ENCODE measurements around the gene NRIP3. TPM values are rescaled to one million over a fixed set of nuclear protein-coding genes. Genes with fewer than 3 reads are reported as not detected.

NRIP3 gene
- total RNA-seq, 2 experiments from 2014 or later = not detected

DNA sequence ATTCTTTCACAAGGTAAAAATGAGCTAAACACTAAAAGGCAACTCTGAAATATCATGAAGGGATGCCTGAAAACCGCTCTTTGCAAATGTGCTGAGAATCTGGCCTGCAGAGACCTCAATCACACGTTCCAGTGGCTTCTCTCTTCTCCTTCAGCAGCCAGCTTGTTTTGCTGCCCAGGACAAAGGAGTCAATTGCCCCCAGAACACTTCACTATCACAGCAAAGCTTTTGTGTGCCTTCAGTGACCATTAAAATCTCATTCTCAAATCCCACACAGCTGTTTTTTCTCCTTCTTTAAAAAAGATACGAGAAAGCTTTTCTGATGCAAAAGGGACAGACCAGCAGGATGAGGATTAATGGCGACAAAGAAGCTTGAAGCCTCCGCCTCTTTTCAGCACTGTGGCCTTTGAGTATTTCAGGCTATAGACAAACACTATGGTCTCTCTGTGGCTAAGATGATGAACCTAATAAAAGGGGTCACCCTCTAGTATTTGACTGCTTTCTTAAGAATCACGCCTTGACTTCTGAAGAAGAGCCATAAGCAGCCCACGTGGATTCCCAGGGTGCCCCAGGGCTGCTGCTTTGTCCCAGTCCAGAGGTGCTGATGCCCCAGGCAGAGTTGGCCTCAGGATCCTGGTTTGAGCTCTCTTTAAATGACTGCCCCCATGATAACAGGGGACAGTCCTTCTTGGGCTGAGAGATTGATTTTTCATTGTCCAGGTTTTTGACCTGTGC is 33.4 kb upstream of the NRIP3 start:
- Histone ChIP-seq H3K4me3 (ENCODE audit: low read depth, low read length, poor library complexity, severe bottlenecking) (no peak overlapping the region), H3K9me2 (ENCODE audit: insufficient read depth, low read length) (no peaks in the 10 kb centered on the region), H3K4me1 (ENCODE audit: insufficient read depth, low read length, poor library complexity, severe bottlenecking) (no peaks in the 10 kb centered on the region), H3K36me3 (ENCODE audit: insufficient read depth, low read length) (no peaks in the 10 kb centered on the region), H3K9me3 (ENCODE audit: low read length) (no peaks in the 10 kb centered on the region), H3K4me2 (ENCODE audit: low read length) (no peak overlapping the region), H4K20me1 (ENCODE audit: insufficient read depth, low read length) (no peaks in the 10 kb centered on the region), H3K27ac (ENCODE audit: low read depth, low read length, poor library complexity, severe bottlenecking) (no peak overlapping the region), H2AFZ (ENCODE audit: low read length) (no peak overlapping the region), H3K79me2 (ENCODE audit: insufficient read depth, low read depth, low read length) (no peaks in the 10 kb centered on the region)
- POLR2A ChIA-PET = interaction anchor here (0.6 to 2.0 kb wide), 2 partner anchors 8 to 872 kb away, joined by 7 to 8 read pairs; no protein-coding TSS in a partner anchor
- intact Hi-C loops (cut with micrococcal nuclease; ENCODE audit: unreplicated experiment) = no loop called here
- TF ChIP-seq EZH2phosphoT487 (IDR thresholded peaks at IDR 0.05; ENCODE audit: borderline replicate concordance, low read depth, low read length) (no peak), CTCF (conservative IDR thresholded peaks at IDR 0.05; ENCODE audit: low read length) (no peak)
- CTCF ChIA-PET (ENCODE audit: unreplicated experiment) = no interaction called here
- no peak for DNase-seq (ENCODE audit: low spot score)
- no TSS peak for BruUV-seq (replicated peaks)

- no peak for TF ChIP-seq EZH2phosphoT487 (IDR thresholded peaks at IDR 0.05; ENCODE audit: borderline replicate concordance, low read depth, low read length)
- no peak for TF ChIP-seq CTCF (conservative IDR thresholded peaks at IDR 0.05; ENCODE audit: low read length)
- no peaks in the 10 kb centered on the region for H3K79me2 ChIP-seq (ENCODE audit: insufficient read depth, low read depth, low read length)
- H4K20me1 ChIP-seq (ENCODE audit: insufficient read depth, low read length) = no peaks in the 10 kb centered on the region
- ChIA-PET POLR2A (interaction anchor here (0.5 kb wide), 2 partner anchors 80 to 778 kb away, joined by 3 to 6 read pairs; no protein-coding TSS in a partner anchor), CTCF (ENCODE audit: unreplicated experiment) (no interaction called here)
- no peak overlapping the region for H2AFZ ChIP-seq (ENCODE audit: low read length)
- intact Hi-C loops (cut with micrococcal nuclease; ENCODE audit: unreplicated experiment) = no loop called here
- H3K4me3 ChIP-seq (ENCODE audit: low read depth, low read length, poor library complexity, severe bottlenecking) = no peak overlapping the region
- no peaks in the 10 kb centered on the region for H3K36me3 ChIP-seq (ENCODE audit: insufficient read depth, low read length)
- H3K9me2 ChIP-seq (ENCODE audit: insufficient read depth, low read length) = no peaks in the 10 kb centered on the region
- H3K4me2 ChIP-seq (ENCODE audit: low read length) = no peak overlapping the region
- no peak overlapping the region for H3K27ac ChIP-seq (ENCODE audit: low read depth, low read length, poor library complexity, severe bottlenecking)
- DNase-seq (ENCODE audit: low spot score) = no peak
- BruUV-seq (replicated peaks) = no TSS peak
- no peaks in the 10 kb centered on the region for H3K9me3 ChIP-seq (ENCODE audit: low read length)
- H3K4me1 ChIP-seq (ENCODE audit: insufficient read depth, low read length, poor library complexity, severe bottlenecking) = no peaks in the 10 kb centered on the region
These were observed 26.8 kb upstream of the NRIP3 start for GRCh38 chr11:9030601-9031000.

DNA sequence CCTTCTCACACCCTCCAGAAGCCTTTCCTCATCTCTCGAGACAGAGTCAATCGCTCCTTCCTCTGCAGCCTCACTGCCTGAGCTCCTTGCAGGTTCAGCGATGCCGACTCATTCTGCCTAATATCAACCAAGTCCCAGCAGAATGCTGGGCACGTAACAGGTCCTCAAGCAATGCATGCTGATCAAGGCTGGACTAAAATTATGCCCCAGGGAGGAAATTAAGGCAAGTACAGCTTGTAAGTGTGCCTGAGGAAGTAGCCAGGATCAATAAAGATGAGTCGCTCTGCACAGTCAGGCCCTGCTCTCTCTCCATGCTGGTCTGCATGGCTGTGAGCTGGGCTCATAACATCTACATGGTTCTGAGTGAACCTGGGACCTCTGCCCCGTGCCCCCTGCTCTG is 25.6 kb upstream of the NRIP3 start:
- no peaks in the 10 kb centered on the region for H4K20me1 ChIP-seq (ENCODE audit: insufficient read depth, low read length)
- ChIA-PET CTCF (ENCODE audit: unreplicated experiment) (no interaction called here), POLR2A (interaction anchor here (0.6 kb wide), 1 partner anchor 326 kb away, joined by 5 read pairs; no protein-coding TSS in a partner anchor)

More for the DNA sequence above, 25.6 kb upstream of the NRIP3 start:
- no peaks in the 10 kb centered on the region for H3K36me3 ChIP-seq (ENCODE audit: insufficient read depth, low read length)
- no peaks in the 10 kb centered on the region for H3K9me2 ChIP-seq (ENCODE audit: insufficient read depth, low read length)
- H3K79me2 ChIP-seq (ENCODE audit: insufficient read depth, low read depth, low read length) = no peaks in the 10 kb centered on the region
- H3K4me1 ChIP-seq (ENCODE audit: insufficient read depth, low read length, poor library complexity, severe bottlenecking) = no peaks in the 10 kb centered on the region
- H2AFZ ChIP-seq (ENCODE audit: low read length) = no peak overlapping the region
- no peak overlapping the region for H3K4me3 ChIP-seq (ENCODE audit: low read depth, low read length, poor library complexity, severe bottlenecking)
- BruUV-seq (replicated peaks) = no TSS peak
- intact Hi-C loops (cut with micrococcal nuclease; ENCODE audit: unreplicated experiment) = no loop called here
- TF ChIP-seq CTCF (conservative IDR thresholded peaks at IDR 0.05; ENCODE audit: low read length) (no peak), EZH2phosphoT487 (IDR thresholded peaks at IDR 0.05; ENCODE audit: borderline replicate concordance, low read depth, low read length) (no peak)
- no peak for DNase-seq (ENCODE audit: low spot score)
- H3K4me2 ChIP-seq (ENCODE audit: low read length) = no peak overlapping the region
- H3K9me3 ChIP-seq (ENCODE audit: low read length) = no peaks in the 10 kb centered on the region
- no peak overlapping the region for H3K27ac ChIP-seq (ENCODE audit: low read depth, low read length, poor library complexity, severe bottlenecking)
